HepG2 (cell line): ENCODE data around the gene OR2L2. TPM values are rescaled to one million over a fixed set of nuclear protein-coding genes. Genes with fewer than 3 reads are reported as not detected.

Experiments
- ATRX ChIP-seq: sonication (generic); formaldehyde crosslinking; IDR thresholded peaks from 2 replicates; pipeline ENCODE4 v1.4.0; 2020; ENCODE audit warnings: missing genetic modification reagents, borderline replicate concordance
- DR1 ChIP-seq: sonication (generic); formaldehyde crosslinking; IDR thresholded peaks from 2 replicates; pipeline ENCODE4 v1.8.0; 2021; ENCODE audit warnings: mild to moderate bottlenecking, missing genetic modification reagents, inconsistent platforms
- ISL2 ChIP-seq: sonication (generic); formaldehyde crosslinking; IDR thresholded peaks from 2 replicates; pipeline ENCODE4 v1.5.0; 2020; ENCODE audit warnings: missing genetic modification reagents
- PBX2 ChIP-seq: IDR thresholded peaks from 2 replicates; pipeline ENCODE4 v1.6.1; 2016; ENCODE audit warnings: control low read depth
- PREB ChIP-seq: sonication (generic); formaldehyde crosslinking; IDR thresholded peaks from 2 replicates; pipeline ENCODE4 v1.4.0; 2020; ENCODE audit warnings: missing genetic modification reagents
- RAD21 ChIP-seq: fragments of 450-650 bp; formaldehyde crosslinking; IDR thresholded peaks from 2 replicates; pipeline ENCODE4 v1.5.0; 2020; ENCODE audit warnings: mild to moderate bottlenecking
- RBM22 ChIP-seq: fragments of 200-400 bp; formaldehyde crosslinking; optimal IDR thresholded peaks from 2 replicates; pipeline ENCODE3; 2017; ENCODE audit warnings: mild to moderate bottlenecking, low read length, moderate library complexity
- STAT5B ChIP-seq: sonication (generic); formaldehyde crosslinking; IDR thresholded peaks from 2 replicates; pipeline ENCODE4 v1.4.0; 2020; ENCODE audit warnings: missing genetic modification reagents
- ZBTB34 ChIP-seq: sonication (generic); formaldehyde crosslinking; IDR thresholded peaks from 2 replicates; pipeline ENCODE4 v1.8.0; 2022; ENCODE audit warnings: mild to moderate bottlenecking, missing genetic modification reagents
- ZFY ChIP-seq: sonication (generic); formaldehyde crosslinking; IDR thresholded peaks from 2 replicates; pipeline ENCODE4 v1.4.0; 2020; ENCODE audit warnings: missing genetic modification reagents
- ZNF530 ChIP-seq: sonication (generic); formaldehyde crosslinking; IDR thresholded peaks from 2 replicates; pipeline ENCODE4 v1.5.0; 2020; ENCODE audit warnings: low read depth, mild to moderate bottlenecking, missing genetic modification reagents
- ZNF644 ChIP-seq: IDR thresholded peaks from 2 replicates; pipeline ENCODE4 v1.6.1; 2016; ENCODE audit warnings: low read depth
- ZNF776 ChIP-seq: sonication (generic); formaldehyde crosslinking; IDR thresholded peaks from 2 replicates; pipeline ENCODE4 v1.4.0; 2020; ENCODE audit warnings: mild to moderate bottlenecking, missing genetic modification reagents
- ZNF788 ChIP-seq: sonication (generic); formaldehyde crosslinking; IDR thresholded peaks from 2 replicates; pipeline ENCODE4 v1.5.0; 2020; ENCODE audit warnings: mild to moderate bottlenecking, missing genetic modification reagents, borderline replicate concordance
- polyA plus RNA-seq, 8 experiments: library from polyadenylated mRNA; depleted of rRNA in 3 of 8; stranded (reverse) in 7 of 8; unstranded in 1 of 8; fragments of >200 nt; fragmentation: Illumina TruSeq in 4 of 8; extraction: Trizol in 4 of 8; gene quantifications; 2 replicates each; pipeline versions ENCODE4 v1.2.1 to v1.2.3, GENCODE V29; 2011 to 2016; ENCODE audit warnings: low read depth in 4 of 8, missing spikeins in 1 of 8, mixed read lengths in 1 of 8; ENCODE audit not compliant: insufficient read depth in 1 of 8
- total RNA-seq, 5 experiments: library from RNA; depleted of rRNA; stranded (reverse); fragments of >200 nt; fragmentation: Illumina TruSeq; extraction: Trizol; gene quantifications; 2 replicates each; pipeline ENCODE4 v1.2.3, GENCODE V29; 2016; ENCODE audit warnings: low read depth in 1 of 5

Gene OR2L2
- total and polyA plus RNA-seq, 2 of the 13 experiments (the other 11 are each of a cell fraction or from before 2014, with no cell fraction given), result not detected

- TF ChIP-seq ZBTB34 (CRISPR knock-in tag) (no peak), PBX2 (CRISPR knock-in tag) (no peak), ISL2 (CRISPR knock-in tag) (no peak), ATRX (CRISPR knock-in tag) (no peak), STAT5B (CRISPR knock-in tag) (no peak), ZNF788 (CRISPR knock-in tag) (no peak), ZNF776 (CRISPR knock-in tag) (no peak), DR1 (CRISPR knock-in tag) (no peak), ZNF644 (no peak), RBM22 (no peak), RAD21 (CRISPR knock-in tag) (no peak), ZFY (CRISPR knock-in tag) (no peak), ZNF530 (CRISPR knock-in tag) (no peak), PREB (CRISPR knock-in tag) (no peak)
Observed at GRCh38 chr1:248054671-248055070, 24.8 kb downstream of the OR2L2 start (continued).
